Measurements from ENCODE around the gene DDX3X.
"Not testable (repeated sequence)": the region's sequence is repeated elsewhere in the genome, so short reads cannot be mapped to it uniquely, and the experiment has no call there.

Gene DDX3X

DNA sequence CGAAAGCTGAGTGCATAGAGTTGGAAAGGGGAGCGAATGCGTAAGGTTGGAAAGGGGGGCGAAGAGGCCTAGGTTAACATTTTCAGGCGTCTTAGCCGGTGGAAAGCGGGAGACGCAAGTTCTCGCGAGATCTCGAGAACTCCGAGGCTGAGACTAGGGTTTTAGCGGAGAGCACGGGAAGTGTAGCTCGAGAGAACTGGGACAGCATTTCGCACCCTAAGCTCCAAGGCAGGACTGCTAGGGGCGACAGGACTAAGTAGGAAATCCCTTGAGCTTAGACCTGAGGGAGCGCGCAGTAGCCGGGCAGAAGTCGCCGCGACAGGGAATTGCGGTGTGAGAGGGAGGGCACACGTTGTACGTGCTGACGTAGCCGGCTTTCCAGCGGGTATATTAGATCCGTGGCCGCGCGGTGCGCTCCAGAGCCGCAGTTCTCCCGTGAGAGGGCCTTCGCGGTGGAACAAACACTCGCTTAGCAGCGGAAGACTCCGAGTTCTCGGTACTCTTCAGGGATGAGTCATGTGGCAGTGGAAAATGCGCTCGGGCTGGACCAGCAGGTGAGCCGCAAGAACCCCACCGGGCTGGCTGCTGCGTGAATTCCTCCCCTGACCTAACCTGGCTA, at the start of gene DDX3X:
TSS of gene DDX3X (plus strand) at position 419 of the 619 bp plus-strand sequence. CDS start at position 510, 91 bp downstream.
- peak; percentile 91 for DNase-seq (ENCODE audit: low spot score)

DNA sequence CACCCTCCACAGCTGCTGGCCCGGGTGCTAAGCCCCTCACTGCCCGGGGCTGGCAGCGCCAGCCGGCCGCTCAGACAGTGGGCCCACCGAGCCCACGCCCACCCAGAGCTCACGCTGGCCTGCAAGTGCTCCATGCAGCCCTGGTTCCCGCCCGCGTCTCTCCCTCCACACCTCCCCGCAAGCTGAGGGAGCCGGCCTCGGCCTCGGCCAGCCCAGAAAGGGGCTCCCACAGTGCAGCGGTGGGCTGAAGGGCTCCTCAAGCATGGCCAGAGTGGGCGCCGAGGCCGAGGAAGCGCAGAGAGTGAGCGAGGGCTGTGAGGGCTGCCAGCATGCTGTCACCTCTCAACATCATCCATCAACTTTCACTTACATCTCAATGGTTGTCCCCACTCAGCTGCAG, 48.0 kb upstream of the DDX3X start:
- DNase-seq (ENCODE audit: low spot score) = not testable (repeated sequence)

DNA sequence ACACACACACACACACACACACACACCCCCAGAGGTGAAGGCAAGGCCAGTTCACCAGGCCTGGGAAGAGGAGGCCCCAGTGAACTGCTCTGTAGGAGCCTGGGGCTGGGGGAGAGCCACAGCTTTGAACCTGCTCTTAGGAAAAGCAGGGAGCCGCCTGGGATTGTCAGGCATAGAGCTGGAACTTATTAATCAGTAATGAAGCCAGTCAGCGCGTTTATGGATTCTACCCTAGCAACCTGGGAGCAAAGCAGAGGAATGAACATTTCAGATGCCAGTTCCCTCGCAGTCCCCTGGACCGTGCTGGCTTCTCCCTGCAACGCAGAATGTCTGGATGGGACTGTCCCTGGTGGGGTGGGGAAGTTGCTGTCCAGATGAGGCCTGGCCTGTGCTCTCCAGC, 45.3 kb upstream of the DDX3X start:
- DNase-seq (ENCODE audit: low spot score) = no peak

DNA sequence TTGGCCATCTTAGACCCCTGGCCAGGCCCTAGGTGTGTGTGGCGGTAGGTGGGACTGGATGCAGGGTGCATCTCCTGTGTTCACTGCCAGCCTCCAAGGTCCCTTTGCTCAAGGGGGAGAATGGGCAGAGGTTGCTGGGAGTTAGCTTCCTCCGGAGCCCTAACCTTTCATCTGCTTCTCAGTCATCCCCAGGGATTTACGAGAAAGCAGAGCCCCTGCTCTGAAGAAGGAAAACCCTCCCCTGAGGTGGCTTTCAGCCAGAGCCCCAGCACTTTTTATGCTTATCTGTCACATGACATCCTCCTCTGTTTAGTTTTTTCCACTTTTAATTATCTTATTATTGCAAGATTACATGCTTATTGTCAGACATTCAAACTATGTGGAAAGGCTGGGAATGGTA, 44.9 kb upstream of the DDX3X start:
- no peak for DNase-seq (ENCODE audit: low spot score)

DNA sequence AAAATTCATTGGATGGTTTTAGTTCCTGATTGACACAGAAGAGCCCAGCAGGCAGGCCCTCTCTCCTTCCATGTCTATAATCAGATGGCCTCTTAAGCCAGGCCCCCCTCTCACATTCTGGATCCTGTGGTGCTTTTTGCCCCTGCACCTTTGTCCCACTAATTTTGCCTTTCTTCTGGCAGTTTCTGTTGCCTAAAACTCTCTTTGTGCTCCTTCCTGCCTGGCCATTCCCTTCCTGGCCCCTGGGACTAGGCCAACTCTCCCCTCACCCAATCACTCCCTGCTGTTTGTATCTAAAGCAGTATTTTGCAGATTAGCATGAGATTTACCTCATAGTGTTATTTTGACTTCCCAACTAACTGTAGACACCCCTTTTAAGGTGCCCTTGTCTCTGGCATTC, 42.7 kb upstream of the DDX3X start:
- no peak for DNase-seq (ENCODE audit: low spot score)

DNA sequence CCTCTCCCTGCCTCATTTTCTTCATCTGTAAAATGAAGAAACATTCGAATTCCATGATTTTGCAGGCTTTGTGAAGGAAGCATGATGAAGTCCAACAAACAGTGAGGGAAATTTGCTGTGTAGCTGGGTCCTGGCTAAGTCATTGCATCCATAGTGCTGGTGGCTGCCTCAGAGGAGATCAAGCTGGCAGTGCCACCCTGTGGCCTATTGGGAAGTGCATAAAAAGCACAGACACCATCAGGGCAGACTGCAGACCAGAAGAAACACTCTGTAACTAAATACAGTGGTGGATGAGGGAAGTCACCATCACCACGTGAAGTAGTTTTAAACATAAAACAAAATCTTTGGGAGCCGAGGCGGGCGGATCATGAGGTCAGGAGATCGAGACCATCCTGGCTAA, 40.7 kb upstream of the DDX3X start:
- peak; percentile 7 for DNase-seq (ENCODE audit: low spot score)

DNA sequence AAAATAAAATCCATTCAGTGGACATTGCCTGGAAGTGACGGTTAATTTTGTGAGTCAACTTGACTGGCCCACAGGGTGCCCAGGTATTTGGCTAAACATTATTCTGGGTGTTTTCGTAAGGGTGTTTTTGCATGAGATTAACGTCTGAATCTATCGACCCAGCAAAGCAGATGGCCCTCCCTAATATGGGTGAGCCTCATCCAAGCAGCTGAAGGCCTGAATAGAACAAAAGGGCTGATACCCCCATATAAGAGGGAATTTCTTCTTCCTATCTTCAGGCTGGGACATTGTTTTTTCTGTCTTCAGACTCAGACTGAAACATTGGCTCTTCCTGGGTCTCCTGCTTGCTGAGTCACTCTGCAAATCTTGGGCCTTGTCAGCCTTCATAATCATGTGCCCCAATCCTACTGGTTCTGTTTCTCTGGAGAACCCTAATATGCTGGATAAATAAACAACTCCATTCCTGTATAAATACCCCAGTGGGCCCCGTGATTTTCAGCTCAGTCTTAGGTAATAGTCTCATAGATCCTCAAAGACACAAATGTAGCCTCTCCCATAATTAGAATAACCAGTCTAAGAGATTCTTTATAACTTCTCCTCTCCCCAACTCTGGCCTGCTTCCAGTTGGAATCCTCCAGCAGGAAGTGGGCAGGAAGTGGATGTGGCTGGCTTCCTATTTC, 33.1 kb upstream of the DDX3X start:
- peak; percentile 5 for DNase-seq (ENCODE audit: low spot score)

DNA sequence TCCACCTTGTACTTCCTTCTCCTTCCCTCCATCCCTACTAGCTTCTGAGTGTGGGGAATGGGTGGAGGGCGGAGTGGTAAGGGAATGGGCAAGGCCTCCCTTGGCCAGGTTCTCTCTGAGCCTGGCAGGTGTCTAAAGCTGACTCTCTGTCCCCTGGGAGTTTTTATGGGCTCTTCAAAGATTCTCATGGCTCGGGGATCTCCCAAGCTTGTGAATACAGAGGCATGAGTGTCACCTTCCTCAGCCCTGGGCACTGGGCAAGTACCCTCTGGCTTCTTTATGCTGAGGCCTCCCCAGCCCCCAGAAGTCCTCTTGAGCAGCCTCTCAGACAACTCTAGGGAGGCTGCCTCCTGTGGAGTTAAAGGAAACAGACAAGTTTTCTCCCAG, 32.5 kb upstream of the DDX3X start:
- no peak for DNase-seq (ENCODE audit: low spot score)

DNA sequence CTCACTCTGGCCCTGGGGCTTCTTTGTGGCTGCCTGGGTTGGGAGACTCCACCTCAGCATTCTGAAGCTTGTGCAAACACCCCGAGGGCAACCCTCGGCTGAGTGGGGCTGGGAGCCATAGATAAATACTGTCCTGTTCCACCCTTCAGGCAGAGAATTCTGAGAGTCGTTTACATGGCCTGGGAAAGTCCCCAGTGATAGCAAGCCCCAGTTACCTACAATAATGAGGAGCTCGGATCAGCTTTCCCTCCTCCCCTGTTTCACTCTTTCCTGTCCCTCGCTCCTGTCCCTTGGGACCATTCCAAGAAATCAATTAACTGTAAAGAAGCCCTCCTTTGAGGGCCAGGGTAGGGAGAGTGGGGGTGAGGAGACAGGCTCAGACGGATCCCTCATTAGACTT, 31.6 kb upstream of the DDX3X start:
- peak; percentile 22 for DNase-seq (ENCODE audit: low spot score)

DNA sequence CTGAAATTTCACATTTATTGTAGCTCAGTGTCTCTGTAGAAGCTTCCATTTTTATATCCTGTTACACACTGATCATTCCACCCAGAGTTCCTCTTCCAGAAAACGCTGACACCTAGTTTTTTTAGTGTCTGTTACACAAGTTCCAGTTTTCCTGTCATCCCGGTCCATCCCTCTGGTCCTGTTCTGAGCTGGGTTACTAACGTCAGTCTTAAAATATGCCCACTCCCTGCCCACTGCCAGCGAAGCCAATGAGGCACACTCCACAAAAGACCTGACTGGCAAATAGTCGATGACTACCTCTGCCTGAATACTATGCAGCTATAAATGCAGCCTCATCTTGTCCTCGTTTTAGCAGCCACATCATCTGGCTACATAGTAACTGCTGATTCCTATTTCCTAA, 30.9 kb upstream of the DDX3X start:
- DNase-seq (ENCODE audit: low spot score) = no peak

DNA sequence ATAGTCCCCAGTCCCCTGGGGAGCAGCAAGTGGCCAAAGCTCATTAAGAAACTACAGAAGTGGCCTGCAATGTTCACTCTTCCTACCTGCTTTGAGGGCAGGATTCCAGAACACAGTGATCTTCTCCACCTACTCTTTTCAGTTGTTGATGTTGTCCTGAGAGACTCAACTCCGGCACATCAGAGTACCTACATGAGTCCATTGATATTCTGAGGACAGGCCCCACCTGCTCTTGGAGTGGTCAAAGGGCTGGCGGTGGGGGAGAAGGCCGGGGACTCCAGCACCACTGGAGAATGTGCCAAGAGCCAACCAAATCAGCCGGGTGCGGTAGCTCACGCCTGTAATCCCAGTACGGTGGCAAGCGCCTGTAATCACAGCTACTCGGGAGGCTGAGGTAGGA, 29.8 kb upstream of the DDX3X start:
- no peak for DNase-seq (ENCODE audit: low spot score)

DNA sequence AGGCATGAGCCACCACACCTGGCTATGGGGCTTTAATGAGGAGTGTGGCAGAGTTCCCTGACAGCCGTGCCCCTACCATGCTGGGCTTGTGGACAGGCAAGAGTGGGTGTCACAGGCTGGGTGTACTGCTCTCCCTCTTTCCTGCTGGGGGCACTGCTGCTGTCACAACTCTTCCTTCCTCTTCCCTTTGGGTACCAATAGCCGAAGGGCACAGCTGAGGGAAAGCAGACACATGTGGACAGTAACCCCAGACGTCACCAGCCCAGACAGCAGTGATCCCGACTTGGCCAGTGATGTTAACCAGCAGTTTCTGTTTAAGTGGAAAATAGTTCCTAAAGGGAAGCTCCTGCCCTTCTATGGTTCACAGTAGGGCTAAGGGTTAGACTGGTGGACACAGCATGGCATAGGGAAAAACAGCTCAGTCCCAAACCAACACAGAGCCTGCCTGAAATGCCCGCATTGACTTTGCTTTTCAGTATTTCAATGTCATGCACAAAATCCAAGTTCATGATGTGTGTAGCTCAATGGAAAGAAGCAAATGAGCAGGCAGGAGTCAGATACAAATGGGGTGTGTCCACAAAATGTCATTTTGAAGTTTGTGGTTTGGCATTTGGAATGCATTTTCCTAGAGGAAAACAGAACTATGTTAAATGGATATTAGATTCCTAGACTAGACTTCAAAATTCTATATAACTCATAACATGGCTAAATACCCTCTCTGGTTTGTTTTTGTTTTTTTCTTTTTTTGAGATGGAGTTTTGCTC, 24.9 kb upstream of the DDX3X start:
- no peak for DNase-seq (ENCODE audit: low spot score)

DNA sequence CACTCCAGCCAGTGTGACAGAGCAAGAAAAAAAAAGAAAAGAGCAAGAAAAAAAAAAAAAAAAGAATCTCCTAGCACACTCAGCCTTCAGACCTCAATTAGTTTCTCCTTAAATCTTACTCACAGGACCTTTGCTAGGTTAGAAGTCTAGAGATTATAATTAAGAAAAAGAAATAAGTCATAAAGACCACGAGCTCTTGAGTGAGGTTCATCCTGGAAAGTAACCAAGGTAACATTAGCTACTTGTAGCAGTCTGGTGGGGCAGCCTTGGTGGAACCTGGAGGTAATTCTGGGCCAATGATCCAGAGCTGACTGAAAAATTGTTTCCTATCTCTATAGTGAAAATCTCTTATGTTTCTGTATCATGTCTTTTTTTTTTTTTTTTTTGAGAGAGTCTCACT, 21.2 kb upstream of the DDX3X start:
- no peak for DNase-seq (ENCODE audit: low spot score)

DNA sequence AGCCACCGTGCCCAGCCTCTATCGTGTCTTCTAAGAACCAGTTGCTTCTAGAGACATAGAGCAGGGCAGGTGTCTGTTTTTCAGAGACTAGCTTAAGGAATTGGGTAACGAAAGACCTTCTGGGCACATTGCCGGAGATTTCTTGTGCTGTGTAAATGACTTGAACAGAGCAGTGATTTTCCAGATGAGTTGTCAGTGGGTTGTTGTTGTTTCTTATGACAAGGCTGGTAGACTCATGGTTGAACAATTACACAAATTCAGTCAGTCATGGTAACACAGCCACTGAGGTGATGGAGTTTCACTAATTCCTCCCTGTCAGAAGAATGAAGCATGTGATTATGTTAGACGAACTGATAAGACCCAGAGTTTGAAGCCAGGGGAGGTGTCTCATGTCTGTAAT, 20.5 kb upstream of the DDX3X start:
- DNase-seq (ENCODE audit: low spot score) = no peak

DNA sequence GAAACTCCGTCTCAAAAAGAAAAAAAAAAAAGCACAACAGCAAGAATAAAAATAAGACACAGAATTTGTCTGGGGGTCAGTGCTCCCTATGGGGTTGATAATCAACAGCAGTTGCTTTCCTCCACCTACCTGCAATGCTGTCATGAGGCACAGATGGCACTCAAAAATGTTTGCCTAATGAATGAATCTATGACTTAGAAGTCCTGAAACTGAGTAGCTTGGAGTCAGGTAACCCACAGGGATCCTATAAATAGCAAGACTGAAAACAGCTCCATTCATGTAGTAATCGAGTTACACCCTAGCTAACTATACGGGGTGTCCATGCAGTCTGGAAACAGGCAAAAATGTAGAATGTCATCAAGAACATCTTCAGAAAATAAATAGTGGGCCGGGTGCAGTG, 19.8 kb upstream of the DDX3X start:
- no peak for DNase-seq (ENCODE audit: low spot score)

DNA sequence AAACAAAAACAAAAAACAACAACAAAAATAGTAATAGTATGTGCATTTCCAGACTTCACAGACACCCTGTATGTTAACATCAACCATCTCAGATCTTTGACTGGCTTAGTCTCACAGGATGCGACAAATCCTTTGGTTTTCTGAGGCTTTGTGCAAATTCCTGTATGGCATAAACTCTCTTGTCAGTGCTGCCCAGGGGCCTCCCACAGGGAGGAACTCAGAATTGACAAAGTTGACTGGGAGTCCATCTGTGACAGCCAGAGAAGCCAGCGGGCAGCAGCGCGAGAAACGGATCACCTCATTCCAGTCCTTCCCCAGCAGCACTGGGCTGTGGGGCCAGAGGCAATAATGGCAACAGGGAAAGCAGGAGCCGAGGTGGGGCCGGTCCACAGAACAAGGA, 19.1 kb upstream of the DDX3X start:
- no peak for DNase-seq (ENCODE audit: low spot score)

DNA sequence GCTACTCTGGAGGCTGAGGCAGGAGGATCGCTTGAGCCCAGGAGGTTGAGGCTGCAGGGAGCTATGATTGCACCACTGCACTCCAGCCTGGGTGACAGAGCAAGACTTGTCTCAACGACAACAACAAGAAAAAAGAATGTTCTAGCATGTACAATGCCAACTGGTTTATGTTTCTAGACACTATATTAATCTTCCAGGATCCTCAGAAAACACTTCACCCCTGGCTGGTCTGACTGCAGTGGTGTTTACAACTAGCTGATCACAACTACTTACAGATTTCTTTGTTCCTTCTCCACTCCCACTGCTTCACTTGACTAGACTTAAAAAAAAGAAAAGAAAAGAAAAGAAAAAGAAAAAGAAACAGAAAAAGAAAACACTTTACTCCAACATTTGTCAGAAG, 17.7 kb upstream of the DDX3X start:
- DNase-seq (ENCODE audit: low spot score) = not testable (repeated sequence)

DNA sequence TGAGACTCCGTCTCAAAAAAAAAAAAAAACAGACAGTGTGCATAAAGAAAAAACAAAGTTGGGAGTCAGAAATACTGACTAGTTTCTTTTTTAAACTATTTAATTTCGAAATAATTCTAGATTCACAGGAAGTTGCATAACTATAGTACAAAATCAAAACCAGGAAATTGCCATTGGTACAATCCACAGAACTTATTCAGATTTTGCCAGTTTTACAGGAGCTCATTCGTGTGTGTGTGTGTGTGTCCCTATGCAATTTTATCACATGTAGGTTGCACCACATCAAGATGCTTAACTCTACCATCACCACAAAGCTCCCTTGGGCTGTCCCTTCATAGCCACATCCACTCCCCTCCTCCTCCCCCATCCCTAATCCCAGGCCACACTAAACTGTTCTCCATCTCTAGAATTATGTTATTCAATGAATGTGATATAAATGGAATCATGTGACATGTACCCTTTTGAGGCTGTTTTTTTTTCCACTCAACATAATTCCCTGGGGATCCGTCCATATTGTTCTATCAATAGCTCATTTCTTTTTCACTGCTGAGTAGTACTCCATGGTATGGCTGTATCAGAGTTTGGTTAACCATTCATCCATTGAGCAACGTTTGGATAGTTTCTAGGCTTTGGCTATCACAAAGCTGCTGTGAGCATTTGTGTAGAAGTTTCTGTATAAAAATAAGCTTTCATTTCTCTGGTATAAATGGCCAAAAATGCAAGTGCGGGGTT, 16.3 kb upstream of the DDX3X start:
- DNase-seq (ENCODE audit: low spot score) = no peak

DNA sequence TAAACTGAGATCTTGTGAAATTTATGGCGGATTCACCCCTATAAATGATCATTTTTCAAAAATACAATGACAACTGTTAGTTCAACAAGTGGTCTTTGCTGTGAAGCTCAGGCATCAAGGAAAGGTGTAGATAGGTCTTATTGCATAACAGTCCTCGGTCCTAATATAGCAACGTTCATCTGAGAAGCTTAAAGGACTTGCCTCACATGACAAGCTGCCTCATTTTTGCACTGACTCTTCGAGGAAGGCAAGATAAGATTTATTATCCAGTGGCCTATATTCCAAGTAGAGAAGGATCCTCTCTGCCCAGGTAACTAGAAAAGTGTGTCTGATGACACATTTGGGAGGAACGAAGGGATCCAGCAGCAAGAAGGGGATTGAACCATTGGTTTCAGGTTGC, 13.6 kb upstream of the DDX3X start:
- DNase-seq (ENCODE audit: low spot score) = no peak

DNA sequence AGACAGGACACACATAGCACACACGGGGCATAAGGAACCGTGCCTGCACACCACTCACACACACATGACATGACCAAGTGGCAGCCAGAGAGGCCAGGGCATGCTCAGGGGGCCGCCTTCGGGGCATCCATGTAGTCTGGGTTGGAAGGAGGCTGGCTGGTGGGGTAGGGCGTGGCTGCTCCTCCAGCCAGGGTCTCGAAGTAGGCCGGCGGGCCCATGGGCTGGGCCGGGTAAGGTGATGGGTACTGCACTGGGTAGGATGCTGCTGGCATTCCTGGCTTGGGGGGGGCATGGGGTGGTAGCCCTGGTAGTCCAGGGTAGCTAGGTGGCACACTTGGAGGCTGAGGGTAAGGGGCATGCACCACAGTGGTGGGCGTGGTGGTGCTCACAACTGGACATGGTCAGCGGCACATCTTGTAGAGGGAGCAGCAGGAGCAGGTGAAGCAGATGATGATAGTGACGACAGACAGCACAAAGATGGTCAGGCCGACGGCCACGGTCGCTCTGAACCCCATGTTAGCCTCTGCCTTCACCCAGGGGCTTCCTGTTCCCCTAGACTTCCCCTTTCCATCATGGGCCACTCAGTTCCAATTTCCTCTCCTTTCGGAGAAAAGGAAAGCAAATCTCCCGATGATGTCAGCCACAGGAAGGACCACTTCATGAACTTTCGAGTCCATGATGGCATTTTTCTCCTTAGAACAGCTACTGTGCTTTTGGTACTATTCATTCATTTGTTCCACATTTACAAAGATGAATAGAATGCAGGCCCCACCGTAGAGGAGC, 10.9 kb upstream of the DDX3X start:
- no peak for DNase-seq (ENCODE audit: low spot score)

DNA sequence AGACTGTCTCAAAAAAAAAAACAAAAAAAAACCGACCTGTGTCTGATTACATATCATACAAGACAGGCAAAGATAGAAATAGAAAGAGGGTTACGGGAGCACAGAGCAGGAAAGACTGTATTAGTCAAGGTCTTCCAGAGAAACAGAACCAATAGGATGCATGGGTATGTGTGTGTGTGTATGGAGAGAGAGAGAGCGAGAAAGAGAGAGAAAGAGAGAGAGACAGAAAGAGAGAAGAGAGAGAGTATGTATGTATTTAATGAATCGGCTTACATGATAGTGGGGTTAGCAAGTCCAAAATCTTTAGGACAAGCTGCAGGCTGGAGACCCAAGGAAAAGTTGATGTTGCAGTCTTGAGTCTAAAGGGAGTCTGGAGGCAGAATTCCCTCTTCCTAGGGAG, 7.5 kb upstream of the DDX3X start:
- DNase-seq (ENCODE audit: low spot score) = no peak

DNA sequence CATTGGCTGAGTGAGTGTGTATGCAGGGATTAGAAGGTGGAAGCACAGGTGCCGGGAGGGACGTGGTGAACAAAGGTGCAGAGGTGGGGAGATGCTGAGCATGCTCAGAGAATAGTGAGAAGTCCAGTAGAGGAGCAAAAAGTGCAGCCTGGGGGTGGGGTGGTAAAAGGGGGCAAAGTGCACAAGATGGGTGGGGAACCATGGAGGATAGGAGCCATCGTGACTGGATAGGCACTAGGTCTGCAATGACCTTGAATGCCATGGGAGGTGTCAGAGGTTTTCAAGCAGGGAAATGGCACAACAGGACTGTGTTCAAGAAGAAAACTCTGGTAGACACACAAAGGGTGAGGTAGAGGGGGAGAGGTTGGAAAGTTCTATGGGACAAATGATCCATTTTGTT, 6.6 kb upstream of the DDX3X start:
- DNase-seq (ENCODE audit: low spot score) = no peak

Measured in hematopoietic multipotent progenitor cell treated with erythropoietin and hydrocortisone succinate and interleukin-3 and kit ligand, for 17 days (in vitro differentiated cells).